GM12872 (cell line): ENCODE results near the gene DAPK1.

Experiments
- TF ChIP-seq, protein P1 (sequence below): IDR thresholded peaks from 3 replicates; pipeline ENCODE4 v1.5.1; 2011; ENCODE audit warnings: low read depth, mild to moderate bottlenecking, low read length, moderate library complexity; ENCODE audit not compliant: insufficient read depth

The DAPK1 gene

DNA sequence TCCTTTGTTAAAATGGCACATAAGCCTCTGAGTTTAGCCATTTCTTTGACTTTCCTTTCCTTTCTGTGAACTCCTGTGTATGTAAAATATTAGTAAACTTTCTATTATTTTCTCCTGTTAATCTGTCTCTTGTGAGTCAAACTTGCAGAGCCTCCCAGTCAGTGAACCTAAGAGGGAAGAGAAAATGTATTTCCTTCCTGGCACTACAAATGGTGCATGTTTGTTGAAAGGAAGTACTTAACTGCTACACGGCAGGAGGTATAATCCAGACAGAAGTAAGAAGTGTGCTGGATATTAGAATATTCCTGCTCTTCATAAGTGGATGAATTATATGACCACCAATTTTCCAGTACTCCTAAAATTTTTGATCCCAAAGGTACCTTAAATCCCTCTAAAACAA, 251.2 kb downstream of the DAPK1 start:
- TF ChIP-seq, protein P1, sequence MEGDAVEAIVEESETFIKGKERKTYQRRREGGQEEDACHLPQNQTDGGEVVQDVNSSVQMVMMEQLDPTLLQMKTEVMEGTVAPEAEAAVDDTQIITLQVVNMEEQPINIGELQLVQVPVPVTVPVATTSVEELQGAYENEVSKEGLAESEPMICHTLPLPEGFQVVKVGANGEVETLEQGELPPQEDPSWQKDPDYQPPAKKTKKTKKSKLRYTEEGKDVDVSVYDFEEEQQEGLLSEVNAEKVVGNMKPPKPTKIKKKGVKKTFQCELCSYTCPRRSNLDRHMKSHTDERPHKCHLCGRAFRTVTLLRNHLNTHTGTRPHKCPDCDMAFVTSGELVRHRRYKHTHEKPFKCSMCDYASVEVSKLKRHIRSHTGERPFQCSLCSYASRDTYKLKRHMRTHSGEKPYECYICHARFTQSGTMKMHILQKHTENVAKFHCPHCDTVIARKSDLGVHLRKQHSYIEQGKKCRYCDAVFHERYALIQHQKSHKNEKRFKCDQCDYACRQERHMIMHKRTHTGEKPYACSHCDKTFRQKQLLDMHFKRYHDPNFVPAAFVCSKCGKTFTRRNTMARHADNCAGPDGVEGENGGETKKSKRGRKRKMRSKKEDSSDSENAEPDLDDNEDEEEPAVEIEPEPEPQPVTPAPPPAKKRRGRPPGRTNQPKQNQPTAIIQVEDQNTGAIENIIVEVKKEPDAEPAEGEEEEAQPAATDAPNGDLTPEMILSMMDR = no peak

DNA sequence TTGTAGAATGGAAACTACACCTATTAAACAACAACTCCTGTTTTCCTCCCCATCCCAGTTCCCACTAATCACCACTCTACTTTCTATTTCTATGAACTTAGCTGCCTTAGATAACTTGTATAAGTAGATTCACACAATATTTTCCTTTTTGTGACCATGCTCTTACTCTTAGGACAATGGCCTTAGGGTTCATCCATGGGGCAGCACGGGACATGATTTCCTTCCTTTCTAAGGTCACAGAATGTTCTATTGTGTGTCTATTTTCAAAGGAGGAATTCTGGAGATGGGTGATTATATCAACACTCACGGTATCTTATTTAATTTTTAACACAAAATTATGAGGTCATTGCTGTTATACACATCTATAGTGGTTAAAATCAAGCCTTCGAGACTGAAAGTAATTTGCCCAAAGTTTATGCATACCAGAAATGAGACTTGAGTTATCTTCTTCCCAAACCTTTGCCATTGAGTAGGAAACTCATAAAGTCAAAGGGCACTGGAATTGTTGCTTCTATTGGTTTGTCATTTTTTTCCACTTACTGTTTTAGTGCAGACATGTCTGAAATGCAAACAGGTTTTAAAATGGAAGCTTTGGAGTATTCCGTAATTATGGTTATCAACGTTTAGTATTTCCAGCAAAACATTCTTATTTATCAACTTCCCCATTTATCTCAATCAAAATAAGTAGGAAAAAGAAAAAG, 251.8 kb downstream of the DAPK1 start:
- TF ChIP-seq, protein P1 = no peak

DNA sequence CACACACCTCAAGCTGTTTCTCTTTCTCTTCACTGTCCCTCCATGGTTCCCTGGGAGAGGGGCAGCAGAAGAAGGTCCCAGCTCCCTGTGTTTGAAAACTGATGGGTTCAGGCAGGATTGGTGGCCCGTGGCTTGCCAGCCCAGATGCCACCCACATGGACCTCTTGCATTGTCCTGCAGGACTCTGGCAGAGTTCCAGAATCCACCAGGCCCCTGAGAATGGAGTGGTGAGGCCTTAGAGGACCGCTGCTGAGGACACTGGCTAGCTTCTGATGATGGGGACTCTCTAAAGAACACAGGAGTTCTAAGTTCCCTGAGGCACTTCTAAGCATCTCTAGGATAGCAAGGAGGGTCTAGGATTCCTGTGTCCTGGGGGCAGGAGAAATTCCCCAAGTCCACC, 253.1 kb downstream of the DAPK1 start:
- TF ChIP-seq, protein P1 = no peak

DNA sequence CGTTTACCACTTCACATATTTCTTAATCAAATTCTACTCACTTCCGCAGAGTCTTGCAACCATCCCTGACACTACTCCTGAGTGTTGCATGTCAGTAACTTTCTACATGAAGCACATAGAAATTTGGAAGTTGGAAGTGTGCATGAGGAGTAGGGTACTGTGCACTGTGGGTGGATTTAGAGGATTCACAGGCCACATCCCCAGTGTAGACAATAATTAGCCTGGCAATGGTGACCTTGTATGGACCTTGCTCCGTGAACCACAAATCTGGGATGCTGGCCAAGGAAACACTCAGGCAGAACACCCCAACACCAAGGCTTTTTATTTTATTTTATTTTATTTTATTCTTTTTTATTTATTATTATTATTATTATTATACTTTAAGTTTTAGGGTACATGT, 253.8 kb downstream of the DAPK1 start:
- TF ChIP-seq, protein P1 = no peak

DNA sequence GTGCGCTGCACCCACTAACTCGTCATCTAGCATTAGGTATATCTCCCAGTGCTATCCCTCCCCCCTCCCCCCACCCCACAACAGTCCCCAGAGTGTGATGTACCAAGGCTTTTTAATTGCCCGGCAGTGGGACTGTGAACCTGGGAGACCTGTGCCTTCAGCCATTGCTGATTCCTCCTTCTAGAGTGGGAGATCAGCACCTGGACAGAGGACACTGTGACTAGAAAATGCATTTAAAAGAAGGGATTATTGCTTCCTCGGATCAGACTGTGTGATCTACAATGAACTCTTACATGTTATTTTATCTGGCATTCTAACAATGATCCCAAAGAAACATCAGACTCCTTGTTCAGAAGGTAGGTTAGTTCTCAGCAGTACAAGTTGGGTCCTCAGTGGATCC, 254.2 kb downstream of the DAPK1 start:
- TF ChIP-seq, protein P1 = no peak

DNA sequence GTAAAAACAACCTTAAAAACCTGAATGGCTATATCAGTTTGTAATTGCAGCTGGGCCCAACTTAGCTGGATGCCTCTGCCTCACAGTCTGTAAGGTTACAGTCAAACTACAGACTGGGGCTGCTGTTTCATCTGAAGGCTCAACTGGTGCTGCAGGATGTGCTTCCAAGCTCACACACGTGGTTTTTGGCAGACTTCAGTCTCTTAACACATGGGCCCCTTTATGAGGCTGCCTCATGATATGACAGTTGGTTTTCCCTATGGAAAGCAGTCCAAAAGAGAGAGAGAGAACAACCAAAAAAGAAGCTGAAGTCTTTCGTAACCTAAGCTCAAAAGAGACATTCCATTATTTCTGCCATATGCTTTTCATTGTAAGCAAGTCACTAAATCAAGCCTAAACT, 255.6 kb downstream of the DAPK1 start:
- TF ChIP-seq, protein P1 = no peak
